SHP77 (cell line): ENCODE measurements around the gene CD83.
"Not testable (repeated sequence)": the region's sequence is repeated elsewhere in the genome, so short reads cannot be mapped to it uniquely, and the experiment has no call there.

ENCODE experiments used
- DNase-seq, 2 experiments: peaks; one replicate each; lab custom pipeline; 2025; lab: John Stamatoyannopoulos, UW

The CD83 gene, protein sequence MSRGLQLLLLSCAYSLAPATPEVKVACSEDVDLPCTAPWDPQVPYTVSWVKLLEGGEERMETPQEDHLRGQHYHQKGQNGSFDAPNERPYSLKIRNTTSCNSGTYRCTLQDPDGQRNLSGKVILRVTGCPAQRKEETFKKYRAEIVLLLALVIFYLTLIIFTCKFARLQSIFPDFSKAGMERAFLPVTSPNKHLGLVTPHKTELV

GRCh38 chr6:14117158-14118090, at the start of gene CD83:
CD83 (plus strand) TSS chr6:14117772; CDS start chr6:14117812, 40 bp downstream.
- peak; percentile 10 to 23 for DNase-seq

- DNase-seq, result no peak
These were observed 49.4 kb upstream of the CD83 start for GRCh38 chr6:14068133-14068532.

GRCh38 chr6:14068623-14069022, 48.9 kb upstream of the CD83 start:
- DNase-seq, result no peak

DNA sequence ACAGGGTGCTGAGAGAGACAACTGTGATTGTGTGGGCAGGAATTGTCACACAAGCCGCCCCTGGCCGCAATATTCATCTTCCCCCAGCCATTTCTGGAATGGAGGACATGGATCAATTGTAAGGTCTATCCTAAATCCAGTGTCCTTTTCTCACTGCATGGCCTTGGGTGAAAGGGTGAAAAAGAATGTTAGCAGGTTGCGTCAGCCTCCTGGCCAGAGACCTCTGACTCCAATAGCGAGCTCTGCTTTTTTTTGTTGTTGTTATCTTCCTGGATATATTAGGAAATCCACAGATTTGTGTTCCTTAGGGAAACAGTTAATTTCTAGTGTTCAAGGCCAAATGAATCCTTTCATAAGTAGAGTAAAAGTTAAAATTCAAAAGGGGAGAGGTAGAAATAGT, 47.1 kb upstream of the CD83 start:
- DNase-seq, result no peak

GRCh38 chr6:14072084-14072483, 45.5 kb upstream of the CD83 start:
- DNase-seq, result no peak

GRCh38 chr6:14073561-14074354, 43.8 kb upstream of the CD83 start:
- not testable (repeated sequence) for DNase-seq

GRCh38 chr6:14074476-14075094, 43.0 kb upstream of the CD83 start:
- DNase-seq, result no peak

DNA sequence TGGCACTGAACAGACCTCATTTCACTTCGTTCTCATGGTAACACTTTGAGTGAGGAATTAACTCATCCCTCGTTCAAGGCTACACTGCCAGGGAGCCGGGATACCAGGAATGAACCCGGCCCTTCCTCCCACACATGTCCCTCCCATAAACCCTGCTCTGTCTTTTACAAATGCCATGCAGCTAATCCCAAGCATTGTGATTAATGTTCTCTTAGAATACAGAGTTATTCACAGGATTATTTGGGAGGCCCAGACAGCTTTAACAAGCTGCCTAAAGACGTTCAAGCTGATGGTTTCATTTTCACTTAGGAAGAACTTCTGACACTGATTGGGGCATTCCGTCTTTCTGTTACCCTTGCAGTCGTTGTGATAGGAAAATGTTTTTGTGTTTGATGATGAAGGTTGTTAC, 42.5 kb upstream of the CD83 start:
- DNase-seq, result no peak

- no peak for DNase-seq
These were observed 40.2 kb upstream of the CD83 start for GRCh38 chr6:14077193-14077867.

DNA sequence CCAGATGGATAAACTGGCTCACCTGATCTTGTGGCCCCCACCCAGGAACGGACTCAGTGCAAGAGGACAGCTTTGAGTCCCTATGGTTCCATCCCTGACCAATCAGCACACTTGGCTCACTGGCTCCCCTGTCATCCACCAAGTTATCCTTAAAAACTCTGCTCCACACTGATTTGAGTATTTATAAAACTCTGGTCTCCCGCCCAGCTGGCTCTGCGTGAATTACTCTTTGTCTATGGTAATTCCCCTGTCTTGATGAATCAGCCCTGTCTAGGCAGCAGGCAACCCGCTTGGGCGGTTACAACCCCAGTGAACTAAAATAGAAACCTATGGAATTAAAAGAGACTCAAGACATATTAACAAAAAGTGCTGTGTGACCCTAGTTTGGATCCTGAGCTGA, 38.1 kb upstream of the CD83 start:
- DNase-seq, result no peak

DNA sequence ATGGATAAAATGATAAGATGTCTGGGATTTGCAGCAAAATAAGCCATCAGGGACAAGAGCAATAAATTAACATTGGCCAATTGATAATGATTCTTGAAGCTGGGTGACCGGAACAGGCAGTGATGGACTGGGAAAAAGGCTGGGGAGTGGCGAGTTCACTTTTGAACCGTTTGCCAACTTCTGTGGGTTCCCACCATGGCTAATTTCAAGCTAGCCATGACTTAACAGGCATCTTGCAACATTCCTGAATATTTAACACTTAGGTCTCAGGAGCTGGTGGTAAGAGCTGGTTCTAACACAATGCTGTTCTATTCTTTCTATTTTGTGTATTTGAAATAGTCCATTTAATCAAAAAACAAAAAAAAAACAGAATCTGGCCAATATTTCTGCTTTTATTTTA, 37.6 kb upstream of the CD83 start:
- DNase-seq, result no peak

- DNase-seq, result no peak
These were observed 36.4 kb upstream of the CD83 start for GRCh38 chr6:14081126-14081525.

GRCh38 chr6:14082771-14083170, 34.8 kb upstream of the CD83 start:
- DNase-seq, result no peak

DNA sequence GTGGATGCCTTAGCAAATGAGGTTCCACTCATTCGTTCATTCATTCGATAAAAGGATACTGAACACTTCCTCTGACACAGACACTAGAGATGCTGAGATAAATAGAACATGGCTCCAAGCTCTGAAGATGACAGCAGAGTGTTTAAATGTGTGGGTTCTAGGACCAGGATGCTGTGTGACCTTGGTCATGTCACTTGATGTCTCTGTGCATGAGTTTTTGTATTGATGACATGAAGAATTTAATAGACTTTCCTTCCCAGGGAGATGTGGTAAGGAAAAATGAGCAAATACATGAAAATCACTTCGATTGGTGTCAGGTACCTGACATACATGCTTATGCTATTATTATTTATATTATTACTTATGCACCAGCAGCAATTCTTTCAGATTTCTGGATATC, 34.3 kb upstream of the CD83 start:
- DNase-seq, result no peak

DNA sequence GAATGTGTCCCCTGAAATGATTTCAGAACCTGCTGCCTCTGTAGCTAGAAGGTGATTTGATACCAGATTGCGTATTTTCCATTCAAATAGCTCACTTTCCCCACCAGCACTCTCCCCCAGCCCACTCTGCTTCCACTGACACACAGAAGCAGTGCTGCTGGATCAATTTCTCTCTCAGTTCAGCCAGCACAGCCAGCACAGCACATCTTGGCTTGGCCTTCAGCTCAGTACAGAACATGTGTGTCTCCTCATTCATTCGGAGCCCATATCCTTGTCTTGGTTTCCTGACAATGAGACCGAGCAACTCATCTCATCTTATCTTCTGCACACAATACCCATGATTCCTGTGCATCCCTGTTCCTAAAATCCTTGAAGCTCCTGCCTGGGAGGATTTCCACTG, 33.8 kb upstream of the CD83 start:
- DNase-seq, result no peak

DNA sequence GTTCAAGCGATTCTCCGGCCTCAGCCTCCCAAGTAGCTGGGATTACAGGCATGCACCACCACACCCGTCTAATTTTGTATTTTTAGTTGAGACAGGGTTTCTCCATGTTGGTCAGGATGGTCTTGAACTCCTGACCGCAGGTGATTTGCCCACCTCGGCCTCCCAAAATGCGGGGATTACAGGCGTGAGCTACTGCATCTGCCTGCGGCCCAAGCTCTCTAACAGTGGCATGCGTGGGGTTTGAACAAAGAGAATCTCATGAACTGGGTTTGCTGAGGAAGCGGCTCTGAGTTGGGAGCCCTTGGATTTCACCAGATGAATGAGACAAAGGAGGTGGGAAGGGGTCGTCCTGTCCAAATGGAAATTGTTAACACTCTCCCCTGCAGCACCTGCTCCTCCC, 33.2 kb upstream of the CD83 start:
- no peak for DNase-seq

- no peak for DNase-seq
These were observed 32.3 kb upstream of the CD83 start for GRCh38 chr6:14085176-14085787.

DNA sequence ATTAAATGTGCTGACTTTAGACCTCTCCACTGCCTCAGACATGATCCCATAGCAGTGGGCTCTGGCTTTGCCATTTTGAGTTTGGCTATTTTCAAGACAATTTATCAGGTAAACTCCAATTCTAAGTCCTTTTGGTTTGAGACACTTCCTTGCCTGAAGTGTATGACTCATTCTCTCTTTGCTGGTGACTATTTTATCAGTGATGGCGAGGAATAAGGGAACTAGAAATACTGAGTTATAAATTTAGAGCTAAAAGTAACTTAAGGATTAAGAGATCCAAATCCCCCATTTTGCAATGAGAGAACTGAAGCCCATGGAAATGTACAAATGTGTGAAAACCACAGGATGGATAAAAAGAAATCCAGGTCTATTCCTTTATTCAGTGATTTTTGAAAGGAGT, 30.9 kb upstream of the CD83 start:
- no peak for DNase-seq

DNA sequence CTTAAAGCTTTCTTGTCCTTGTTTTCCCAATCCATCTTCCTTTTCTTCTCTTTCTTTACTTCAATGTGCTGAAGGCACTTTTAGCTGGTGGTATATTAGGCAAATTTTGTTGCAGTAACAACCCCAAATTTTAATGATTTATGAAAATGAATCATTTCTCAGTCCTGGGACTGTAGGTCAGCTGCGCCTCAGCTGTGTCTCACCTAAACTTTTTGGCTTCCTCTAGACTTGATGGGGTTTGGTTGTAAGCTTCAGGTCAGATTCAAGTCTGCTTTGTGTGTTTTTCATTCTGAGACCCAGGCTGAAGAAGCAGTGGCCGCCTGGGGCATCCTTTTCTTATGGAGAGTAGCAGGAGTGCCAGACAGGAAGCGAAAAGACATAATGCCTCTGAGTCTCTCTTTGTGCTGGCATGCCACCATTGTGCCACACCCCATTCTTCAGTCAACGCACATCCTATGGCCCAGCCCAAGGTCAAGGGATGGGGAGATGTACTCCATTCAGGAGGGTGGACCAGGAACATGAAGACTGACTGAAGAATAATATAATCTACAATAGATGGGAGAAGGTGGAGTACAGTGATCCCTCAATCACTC, 28.9 kb upstream of the CD83 start:
- no peak for DNase-seq

DNA sequence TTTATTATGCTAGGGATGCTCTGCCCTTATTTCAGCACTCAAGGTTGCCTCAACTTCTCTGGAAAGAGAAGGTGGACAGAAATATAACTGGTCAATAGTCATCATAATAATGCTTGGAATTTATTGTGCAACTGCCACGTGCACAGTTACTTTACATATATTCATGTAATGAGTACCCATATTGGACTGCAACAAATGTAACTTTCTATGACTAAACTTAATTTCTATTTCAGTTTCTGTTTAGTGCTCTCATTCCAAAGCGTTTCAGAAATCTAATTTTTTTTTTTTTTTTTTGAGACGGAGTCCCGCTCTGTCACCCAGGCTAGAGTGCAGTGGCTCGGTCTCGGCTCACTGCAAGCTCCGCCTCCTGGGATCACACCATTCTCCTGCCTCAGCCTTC, 28.3 kb upstream of the CD83 start:
- DNase-seq, result no peak
